ENCODE measurements around the gene SMIM3. TPM values are rescaled to one million over a fixed set of nuclear protein-coding genes. Genes with fewer than 3 reads are reported as not detected.
"Not testable (repeated sequence)": the region's sequence is repeated elsewhere in the genome, so short reads cannot be mapped to it uniquely, and the experiment has no call there.

The SMIM3 gene
- total RNA-seq, 1 donor from 2014 or later = 3.4 TPM

DNA sequence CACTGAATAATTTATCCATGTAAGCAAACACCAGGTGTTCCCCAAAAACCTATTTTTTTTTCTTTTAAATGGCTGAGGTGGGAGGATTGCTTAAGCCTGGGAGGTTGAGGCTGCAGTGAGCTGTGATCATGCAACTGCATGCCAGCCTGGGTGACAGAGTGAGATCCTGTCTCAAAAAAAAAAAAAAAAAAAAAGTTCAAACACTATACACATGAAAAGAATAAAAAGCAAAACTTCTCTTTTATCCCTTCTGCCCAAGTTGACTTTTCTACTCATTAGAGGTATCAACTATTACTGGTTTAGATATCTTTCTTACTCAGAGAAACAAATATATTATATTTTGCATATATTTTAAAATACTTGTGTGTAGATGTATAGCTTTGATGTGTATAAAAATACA lies 37.6 kb upstream of the SMIM3 start:
- H3K36me3 ChIP-seq (ENCODE audit: control insufficient read depth, insufficient read depth, low read length) = peaks cover 2% of the 10 kb centered on the region
- DNase-seq (ENCODE audit: low read depth) = no peak
- FAIRE-seq = no peak
- no peaks in the 10 kb centered on the region for H3K27me3 ChIP-seq (ENCODE audit: control insufficient read depth, insufficient read depth, low read length)
- H3K4me3 ChIP-seq (ENCODE audit: low read depth, low read length) = no peak overlapping the region
- TF ChIP-seq, protein P1, sequence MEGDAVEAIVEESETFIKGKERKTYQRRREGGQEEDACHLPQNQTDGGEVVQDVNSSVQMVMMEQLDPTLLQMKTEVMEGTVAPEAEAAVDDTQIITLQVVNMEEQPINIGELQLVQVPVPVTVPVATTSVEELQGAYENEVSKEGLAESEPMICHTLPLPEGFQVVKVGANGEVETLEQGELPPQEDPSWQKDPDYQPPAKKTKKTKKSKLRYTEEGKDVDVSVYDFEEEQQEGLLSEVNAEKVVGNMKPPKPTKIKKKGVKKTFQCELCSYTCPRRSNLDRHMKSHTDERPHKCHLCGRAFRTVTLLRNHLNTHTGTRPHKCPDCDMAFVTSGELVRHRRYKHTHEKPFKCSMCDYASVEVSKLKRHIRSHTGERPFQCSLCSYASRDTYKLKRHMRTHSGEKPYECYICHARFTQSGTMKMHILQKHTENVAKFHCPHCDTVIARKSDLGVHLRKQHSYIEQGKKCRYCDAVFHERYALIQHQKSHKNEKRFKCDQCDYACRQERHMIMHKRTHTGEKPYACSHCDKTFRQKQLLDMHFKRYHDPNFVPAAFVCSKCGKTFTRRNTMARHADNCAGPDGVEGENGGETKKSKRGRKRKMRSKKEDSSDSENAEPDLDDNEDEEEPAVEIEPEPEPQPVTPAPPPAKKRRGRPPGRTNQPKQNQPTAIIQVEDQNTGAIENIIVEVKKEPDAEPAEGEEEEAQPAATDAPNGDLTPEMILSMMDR (IDR thresholded peaks at IDR 0.05; ENCODE audit: insufficient read depth, low read length, severe bottlenecking) = no peak

DNA sequence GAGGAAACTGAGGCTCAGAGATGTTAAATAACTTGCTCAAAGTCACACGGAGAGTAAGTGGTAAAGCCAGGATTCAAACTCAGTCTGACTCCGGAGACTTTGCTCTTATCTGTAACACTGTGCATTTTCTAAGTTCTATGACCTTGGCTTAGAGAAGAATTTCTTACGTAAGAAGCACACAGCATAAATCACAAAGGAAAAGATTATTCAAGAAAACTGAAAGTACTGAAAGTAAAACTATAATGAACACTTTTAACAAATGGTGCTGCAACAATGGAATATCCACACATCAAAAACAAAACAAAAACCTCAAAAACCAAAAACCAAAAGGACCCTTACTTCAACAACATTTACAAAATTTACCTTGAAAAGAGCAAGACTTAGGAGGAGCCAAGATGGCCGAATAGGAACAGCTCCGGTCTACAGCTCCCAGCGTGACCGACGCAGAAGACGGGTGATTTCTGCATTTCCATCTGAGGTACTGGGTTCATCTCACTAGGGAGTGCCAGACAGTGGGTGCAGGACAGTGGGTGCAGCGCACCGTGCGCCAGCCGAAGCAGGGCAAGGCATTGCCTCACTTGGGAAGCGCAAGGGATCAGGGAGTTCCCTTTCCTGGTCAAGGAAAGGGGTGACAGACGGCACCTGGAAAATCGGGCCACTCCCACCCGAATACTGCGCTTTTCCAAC lies 36.0 kb upstream of the SMIM3 start:
- DNase-seq (ENCODE audit: low read depth); H3K4me3 ChIP-seq (ENCODE audit: low read depth, low read length); H3K36me3 ChIP-seq (ENCODE audit: control insufficient read depth, insufficient read depth, low read length); FAIRE-seq; H3K27me3 ChIP-seq (ENCODE audit: control insufficient read depth, insufficient read depth, low read length): not testable (repeated sequence)

DNA sequence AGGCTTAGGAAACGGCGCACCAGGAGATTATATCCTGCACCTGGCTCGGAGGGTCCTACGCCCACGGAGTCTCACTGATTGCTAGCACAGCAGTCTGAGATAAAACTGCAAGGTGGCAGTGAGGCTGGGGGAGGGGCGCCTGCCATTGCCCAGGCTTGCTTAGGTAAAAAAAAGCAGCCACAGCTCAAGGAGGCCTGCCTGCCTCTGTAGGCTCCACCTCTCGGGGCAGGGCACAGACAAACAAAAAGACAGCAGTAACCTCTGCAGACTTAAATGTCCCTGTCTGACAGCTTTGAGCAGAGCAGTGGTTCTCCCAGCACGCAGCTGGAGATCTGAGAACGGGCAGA lies 35.4 kb upstream of the SMIM3 start:
- not testable (repeated sequence) for H3K36me3 ChIP-seq (ENCODE audit: control insufficient read depth, insufficient read depth, low read length); H3K27me3 ChIP-seq (ENCODE audit: control insufficient read depth, insufficient read depth, low read length); FAIRE-seq; DNase-seq (ENCODE audit: low read depth); H3K4me3 ChIP-seq (ENCODE audit: low read depth, low read length)

DNA sequence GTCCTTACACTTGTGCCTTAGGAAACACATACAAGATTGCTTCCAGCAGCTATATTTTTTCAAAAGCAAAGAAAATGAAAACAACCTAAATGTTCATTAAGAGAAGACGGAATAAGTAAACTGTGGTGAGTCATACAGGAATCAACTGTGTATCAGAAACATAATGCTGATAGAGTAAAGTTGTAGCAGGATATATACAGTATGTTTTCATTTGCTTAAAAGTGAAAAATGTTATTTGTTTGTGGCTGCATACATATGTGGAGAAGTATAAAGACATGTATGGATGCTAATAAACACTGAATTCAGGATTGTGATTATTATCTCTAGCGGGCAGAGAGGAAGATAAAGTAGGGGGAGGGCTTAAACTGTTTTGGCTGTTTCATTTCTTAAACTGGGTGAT lies 28.1 kb upstream of the SMIM3 start:
- TF ChIP-seq, protein P1 (IDR thresholded peaks at IDR 0.05; ENCODE audit: insufficient read depth, low read length, severe bottlenecking) = no peak
- no peak for FAIRE-seq
- Histone ChIP-seq H3K36me3 (ENCODE audit: control insufficient read depth, insufficient read depth, low read length) (peaks cover 7% of the 10 kb centered on the region), H3K27me3 (ENCODE audit: control insufficient read depth, insufficient read depth, low read length) (no peaks in the 10 kb centered on the region), H3K4me3 (ENCODE audit: low read depth, low read length) (no peak overlapping the region)
- DNase-seq (ENCODE audit: low read depth) = peak; percentile 15

DNA sequence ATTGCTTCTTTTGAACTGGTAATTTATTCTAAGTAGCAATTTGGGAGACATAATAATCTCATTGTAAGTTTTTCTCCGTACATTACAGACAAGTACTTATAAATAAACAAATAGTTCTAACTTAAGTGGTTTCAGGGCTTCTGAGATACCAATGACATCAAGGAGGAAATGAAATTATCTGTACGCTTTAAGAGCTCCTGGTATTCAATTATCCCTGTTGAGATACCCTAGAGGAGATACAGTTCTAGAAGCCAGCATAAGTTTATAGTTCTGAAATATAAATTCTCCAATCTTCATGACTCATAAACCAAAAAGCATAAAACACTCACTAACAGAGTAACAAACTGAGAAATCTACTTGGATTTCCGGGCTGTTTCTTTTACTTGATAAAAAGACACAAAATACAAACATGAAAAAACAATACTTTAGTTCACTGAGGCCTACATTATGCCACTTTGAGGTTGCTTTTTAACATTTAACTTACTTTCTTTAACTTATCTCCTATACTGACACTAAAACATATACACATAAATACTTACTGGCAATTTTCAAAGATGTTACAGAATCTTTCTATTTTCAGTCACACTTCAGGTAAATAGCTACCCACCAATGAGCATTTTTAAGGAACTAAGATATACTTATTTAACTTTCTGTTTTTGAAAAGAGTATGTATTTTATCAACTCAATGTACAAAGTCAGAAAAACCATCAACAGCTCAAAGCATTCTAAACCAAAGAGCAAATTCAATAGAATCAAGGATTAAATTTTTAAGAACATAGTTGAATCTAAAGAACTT lies 27.3 kb upstream of the SMIM3 start:
- H3K4me3 ChIP-seq (ENCODE audit: low read depth, low read length) = no peak overlapping the region
- no peaks in the 10 kb centered on the region for H3K27me3 ChIP-seq (ENCODE audit: control insufficient read depth, insufficient read depth, low read length)
- FAIRE-seq (no peak), DNase-seq (ENCODE audit: low read depth) (no peak)
- TF ChIP-seq, protein P1 (IDR thresholded peaks at IDR 0.05; ENCODE audit: insufficient read depth, low read length, severe bottlenecking) = no peak
- H3K36me3 ChIP-seq (ENCODE audit: control insufficient read depth, insufficient read depth, low read length) = peaks cover 9% of the 10 kb centered on the region

DNA sequence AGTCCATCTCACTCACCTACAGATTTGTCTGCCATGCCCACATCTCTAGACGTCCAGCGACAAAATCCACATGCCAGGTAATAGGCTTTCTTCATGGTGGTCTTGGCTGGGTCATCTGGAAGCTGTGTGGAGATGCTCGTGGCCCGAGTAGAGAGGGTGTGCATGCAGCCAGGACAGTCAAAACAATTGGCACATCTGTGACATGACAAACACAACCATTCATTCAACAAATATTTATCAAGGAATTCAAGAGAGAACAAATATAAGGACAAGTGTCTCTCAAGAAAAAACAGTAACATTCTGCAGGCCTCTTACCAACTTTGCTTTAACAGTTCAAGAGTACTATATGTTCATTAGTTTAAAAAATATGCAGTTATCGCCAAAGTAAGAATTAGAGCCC lies 25.1 kb upstream of the SMIM3 start:
- FAIRE-seq = no peak
- TF ChIP-seq, protein P1 (IDR thresholded peaks at IDR 0.05; ENCODE audit: insufficient read depth, low read length, severe bottlenecking) = no peak
- H3K4me3 ChIP-seq (ENCODE audit: low read depth, low read length) = no peak overlapping the region

More for the DNA sequence above, 25.1 kb upstream of the SMIM3 start:
- Histone ChIP-seq H3K36me3 (ENCODE audit: control insufficient read depth, insufficient read depth, low read length) (peaks cover 9% of the 10 kb centered on the region), H3K27me3 (ENCODE audit: control insufficient read depth, insufficient read depth, low read length) (no peaks in the 10 kb centered on the region)
- no peak for DNase-seq (ENCODE audit: low read depth)

Measured in bronchial epithelial cell (primary cell).